Naive B cell (primary cell): ENCODE data around the gene EIF5AL1. TPM values are rescaled to one million over a fixed set of nuclear protein-coding genes. Genes with fewer than 3 reads are reported as not detected.
"Not testable (repeated sequence)": the region's sequence is repeated elsewhere in the genome, so short reads cannot be mapped to it uniquely, and the experiment has no call there.

Experiments used
- ATAC-seq, 2 donors: fragments of 150-1000 bp; cut with Tn5 transposase; 2 replicates each; pipeline ENCODE4 v1.10.0; 2021; ENCODE audit warnings: low read depth in 2 of 2, mild to moderate bottlenecking in 2 of 2, moderate library complexity in 2 of 2
- DNase-seq: peaks from one replicate; pipeline ENCODE4 v3.0.0; 2022
- H3K27ac Mint-ChIP-seq, 6 donors: one replicate each; pipeline ENCODE4 v1.8.0; 2020 to 2022; ENCODE audit warnings: mild to moderate bottlenecking in 6 of 6, mixed read lengths in 6 of 6, moderate library complexity in 5 of 6, inconsistent platforms in 2 of 6
- H3K27me3 Mint-ChIP-seq, 3 donors: one replicate each; pipeline ENCODE4 v1.8.0; 2021 to 2022; ENCODE audit warnings: mixed read lengths in 3 of 3, mild to moderate bottlenecking in 1 of 3
- H3K36me3 Mint-ChIP-seq, 2 donors: one replicate each; pipeline ENCODE4 v1.8.0; 2020 to 2022; ENCODE audit warnings: mixed read lengths in 2 of 2, inconsistent platforms in 1 of 2, mild to moderate bottlenecking in 1 of 2
- H3K4me1 Mint-ChIP-seq, 3 donors: one replicate each; pipeline ENCODE4 v1.8.0; 2020 to 2022; ENCODE audit warnings: mixed read lengths in 3 of 3, inconsistent platforms in 1 of 3, mild to moderate bottlenecking in 1 of 3, moderate library complexity in 1 of 3
- H3K4me3 Mint-ChIP-seq, 8 donors: one replicate each; pipeline ENCODE4 v1.8.0; 2020 to 2022; ENCODE audit warnings: mild to moderate bottlenecking in 8 of 8, mixed read lengths in 8 of 8, moderate library complexity in 8 of 8, inconsistent platforms in 2 of 8
- H3K9me3 Mint-ChIP-seq, 7 donors: one replicate each; pipeline ENCODE4 v1.8.0; 2020 to 2022; ENCODE audit warnings: mixed read lengths in 7 of 7, mild to moderate bottlenecking in 5 of 7, inconsistent platforms in 2 of 7, moderate library complexity in 1 of 7
- polyA plus RNA-seq, 6 donors: library from polyadenylated mRNA; unstranded; fragments of 300-500 nt; fragmentation: Illumina TruSeq; gene quantifications; one replicate each; pipeline ENCODE4 v1.2.3, GENCODE V29; 2021; ENCODE audit warnings: low read depth in 6 of 6

Gene EIF5AL1
- polyA plus RNA-seq, result under 1 TPM; 0.12 to 0.52 (median 0.36) TPM

- H3K36me3 Mint-ChIP-seq, ATAC-seq, H3K4me3 Mint-ChIP-seq, DNase-seq, H3K27ac Mint-ChIP-seq, H3K4me1 Mint-ChIP-seq, H3K9me3 Mint-ChIP-seq: not testable (repeated sequence)
- H3K27me3 Mint-ChIP-seq, result peaks cover 5 to 21% (median 19%) of the 10 kb centered on the region in 3 donors
Observed at GRCh38 chr10:79511891-79512583, at the start of gene EIF5AL1. TSS of gene EIF5AL1 (plus strand) at chr10:79512533. CDS start at chr10:79512650, 117 bp downstream.

GRCh38 chr10:79463578-79464496, 48.5 kb upstream of the EIF5AL1 start:
- Mint-ChIP-seq H3K9me3 (no peaks in the 10 kb centered on the region), H3K4me3 (no peak overlapping the region), H3K4me1 (no peaks in the 10 kb centered on the region), H3K27me3 (peaks cover 8 to 14% (median 12%) of the 10 kb centered on the region in 3 donors), H3K36me3 (no peaks in the 10 kb centered on the region), H3K27ac (no peak overlapping the region)
- ATAC-seq (no peak), DNase-seq (no peak)

- Mint-ChIP-seq H3K4me3 (no peak overlapping the region), H3K4me1 (no peaks in the 10 kb centered on the region), H3K36me3 (no peaks in the 10 kb centered on the region), H3K9me3 (no peaks in the 10 kb centered on the region), H3K27me3 (peaks cover 8 to 14% (median 12%) of the 10 kb centered on the region in 3 donors), H3K27ac (no peak overlapping the region)
- ATAC-seq (no peak), DNase-seq (no peak)
Observed at GRCh38 chr10:79465341-79465740, 47.0 kb upstream of the EIF5AL1 start.

- H3K4me1 Mint-ChIP-seq, result no peaks in the 10 kb centered on the region
- ATAC-seq, result no peak
- no peak overlapping the region for H3K4me3 Mint-ChIP-seq
- no peaks in the 10 kb centered on the region for H3K36me3 Mint-ChIP-seq
- DNase-seq, result no peak
- no peaks in the 10 kb centered on the region for H3K9me3 Mint-ChIP-seq
- H3K27ac Mint-ChIP-seq, result peak overlapping the region in 1 of 6 donors; percentile 8
- peaks cover 13 to 20% (median 14%) of the 10 kb centered on the region in 3 donors for H3K27me3 Mint-ChIP-seq
Observed at GRCh38 chr10:79468015-79468560, 44.2 kb upstream of the EIF5AL1 start.

GRCh38 chr10:79468841-79469585, 43.3 kb upstream of the EIF5AL1 start:
- no peak for DNase-seq
- H3K4me3 Mint-ChIP-seq, result no peak overlapping the region
- no peaks in the 10 kb centered on the region for H3K36me3 Mint-ChIP-seq
- ATAC-seq, result no peak
- no peaks in the 10 kb centered on the region for H3K4me1 Mint-ChIP-seq
- H3K27ac Mint-ChIP-seq, result peak overlapping the region in 1 of 6 donors; percentile 27
- H3K27me3 Mint-ChIP-seq, result peaks cover 13 to 24% (median 14%) of the 10 kb centered on the region in 3 donors
- H3K9me3 Mint-ChIP-seq, result no peaks in the 10 kb centered on the region

GRCh38 chr10:79470096-79470495, 42.2 kb upstream of the EIF5AL1 start:
- H3K9me3 Mint-ChIP-seq, result no peaks in the 10 kb centered on the region
- no peak for ATAC-seq
- peaks cover 17 to 33% (median 17%) of the 10 kb centered on the region in 3 donors for H3K27me3 Mint-ChIP-seq
- no peak for DNase-seq
- no peaks in the 10 kb centered on the region for H3K36me3 Mint-ChIP-seq
- H3K27ac Mint-ChIP-seq, result no peak overlapping the region
- no peaks in the 10 kb centered on the region for H3K4me1 Mint-ChIP-seq
- H3K4me3 Mint-ChIP-seq, result no peak overlapping the region

GRCh38 chr10:79471776-79472175, 40.6 kb upstream of the EIF5AL1 start:
- no peaks in the 10 kb centered on the region for H3K4me1 Mint-ChIP-seq
- no peaks in the 10 kb centered on the region for H3K36me3 Mint-ChIP-seq
- H3K27me3 Mint-ChIP-seq, result peaks cover 25 to 50% (median 32%) of the 10 kb centered on the region in 3 donors
- no peak overlapping the region for H3K27ac Mint-ChIP-seq
- no peak for ATAC-seq
- DNase-seq, result no peak
- H3K9me3 Mint-ChIP-seq, result no peaks in the 10 kb centered on the region
- H3K4me3 Mint-ChIP-seq, result no peak overlapping the region

GRCh38 chr10:79472449-79472848, 39.9 kb upstream of the EIF5AL1 start:
- Mint-ChIP-seq H3K27me3 (peaks cover 25 to 56% (median 33%) of the 10 kb centered on the region in 3 donors), H3K27ac (no peak overlapping the region), H3K9me3 (no peaks in the 10 kb centered on the region), H3K4me3 (no peak overlapping the region), H3K36me3 (no peaks in the 10 kb centered on the region), H3K4me1 (no peaks in the 10 kb centered on the region)
- ATAC-seq, result no peak
- no peak for DNase-seq

- Mint-ChIP-seq H3K27ac (no peak overlapping the region), H3K27me3 (peaks cover 27 to 56% (median 34%) of the 10 kb centered on the region in 3 donors), H3K36me3 (no peaks in the 10 kb centered on the region), H3K9me3 (no peaks in the 10 kb centered on the region), H3K4me3 (no peak overlapping the region), H3K4me1 (no peaks in the 10 kb centered on the region)
- ATAC-seq, result no peak
- DNase-seq, result no peak
Observed at GRCh38 chr10:79472951-79473350, 39.4 kb upstream of the EIF5AL1 start.

GRCh38 chr10:79473496-79474095, 38.7 kb upstream of the EIF5AL1 start:
- no peak for ATAC-seq
- Mint-ChIP-seq H3K4me3 (no peak overlapping the region), H3K27me3 (peaks cover 27 to 49% (median 27%) of the 10 kb centered on the region in 3 donors), H3K27ac (peak overlapping the region in 1 of 6 donors; percentile 15), H3K36me3 (no peaks in the 10 kb centered on the region), H3K9me3 (no peaks in the 10 kb centered on the region), H3K4me1 (no peaks in the 10 kb centered on the region)
- no peak for DNase-seq

GRCh38 chr10:79475119-79475653, 37.1 kb upstream of the EIF5AL1 start:
- H3K9me3 Mint-ChIP-seq, result peaks cover 0 to 3% (median 0%) of the 10 kb centered on the region in 7 donors
- H3K4me1 Mint-ChIP-seq, result no peaks in the 10 kb centered on the region

GRCh38 chr10:79475877-79476276, 36.5 kb upstream of the EIF5AL1 start:
- no peak for DNase-seq
- Mint-ChIP-seq H3K27ac (peak overlapping the region in 1 of 6 donors; percentile 86), H3K4me3 (no peak overlapping the region), H3K9me3 (peaks cover 0 to 3% (median 0%) of the 10 kb centered on the region in 7 donors), H3K36me3 (no peaks in the 10 kb centered on the region), H3K4me1 (no peaks in the 10 kb centered on the region), H3K27me3 (peaks cover 24 to 57% (median 39%) of the 10 kb centered on the region in 3 donors)
- no peak for ATAC-seq

More at GRCh38 chr10:79475119-79475653, 37.1 kb upstream of the EIF5AL1 start:
- ATAC-seq, result no peak
- no peaks in the 10 kb centered on the region for H3K36me3 Mint-ChIP-seq
- H3K27ac Mint-ChIP-seq, result no peak overlapping the region
- H3K4me3 Mint-ChIP-seq, result no peak overlapping the region
- no peak for DNase-seq
- H3K27me3 Mint-ChIP-seq, result peaks cover 24 to 57% (median 33%) of the 10 kb centered on the region in 3 donors
